ENCODE results near the gene TMC6.
"Not testable (repeated sequence)": the region's sequence is repeated elsewhere in the genome, so short reads cannot be mapped to it uniquely, and the experiment has no call there.

TMC6 gene

DNA sequence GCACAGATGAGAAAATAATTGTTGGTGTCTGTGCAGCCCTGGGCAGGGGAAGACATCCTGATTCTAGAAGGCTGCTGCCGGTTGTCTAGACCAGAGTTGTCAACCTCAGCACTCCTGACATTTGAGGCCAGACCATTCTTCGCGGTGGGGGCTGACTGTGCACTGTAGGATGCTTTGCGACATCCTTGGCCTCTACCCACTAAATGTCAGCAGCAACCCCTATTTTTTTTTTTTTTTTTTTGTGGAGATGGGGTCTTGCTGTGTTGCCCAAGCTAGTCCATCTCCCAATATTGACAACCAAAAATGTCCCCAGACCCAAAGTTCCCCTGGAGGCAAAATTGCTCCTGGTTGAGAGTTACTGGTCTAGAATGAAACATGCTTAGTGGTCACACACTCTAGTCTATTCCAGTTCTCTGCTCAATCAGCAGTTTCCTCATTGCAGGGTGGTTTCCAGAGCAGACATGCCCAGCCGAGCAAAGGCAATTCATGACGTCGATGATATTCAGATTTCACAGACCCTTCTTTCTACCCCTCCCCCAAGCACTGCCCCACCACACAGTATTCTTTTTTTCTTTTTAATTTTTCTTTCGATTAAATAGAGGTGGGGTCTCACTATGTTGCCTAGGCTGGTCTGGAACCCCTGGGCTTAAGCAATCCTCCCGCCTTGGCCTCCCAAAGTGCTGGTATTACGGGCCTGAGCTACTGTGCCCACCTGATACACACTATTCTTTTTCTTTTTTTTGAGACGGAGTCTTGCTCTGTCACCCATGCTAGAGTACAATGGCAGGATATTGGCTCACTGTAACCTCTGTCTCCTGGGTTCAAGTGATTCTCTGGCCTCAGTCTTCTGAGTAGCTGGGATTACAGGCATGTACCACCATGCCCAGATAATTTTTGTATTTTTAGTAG lies 26.6 kb upstream of the TMC6 start:
- no peak for DNase-seq

DNA sequence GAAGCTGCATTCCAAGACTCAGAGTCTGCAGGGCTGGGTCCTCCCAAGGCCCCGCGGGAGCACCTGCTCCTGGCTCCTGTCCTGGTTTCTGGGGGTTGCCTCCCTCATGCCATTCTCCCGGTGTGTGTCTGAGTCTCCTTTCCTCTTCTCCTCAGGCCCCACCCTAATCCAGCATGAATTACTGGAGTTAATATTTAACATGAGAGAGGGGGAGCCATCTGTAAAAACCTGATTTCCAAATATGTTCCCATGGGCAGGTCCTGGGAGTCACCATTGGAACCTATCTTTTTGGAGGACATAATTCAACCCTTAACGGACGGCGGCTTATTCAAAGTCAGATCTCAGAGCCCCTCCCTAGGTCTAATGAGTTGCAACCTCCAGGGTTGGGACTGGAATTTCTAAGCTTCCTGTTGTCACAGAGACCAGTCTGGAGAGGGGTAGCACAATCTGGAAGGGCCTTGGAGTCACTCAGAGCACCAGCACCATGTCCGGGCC lies 23.0 kb upstream of the TMC6 start:
- no peak for DNase-seq

DNA sequence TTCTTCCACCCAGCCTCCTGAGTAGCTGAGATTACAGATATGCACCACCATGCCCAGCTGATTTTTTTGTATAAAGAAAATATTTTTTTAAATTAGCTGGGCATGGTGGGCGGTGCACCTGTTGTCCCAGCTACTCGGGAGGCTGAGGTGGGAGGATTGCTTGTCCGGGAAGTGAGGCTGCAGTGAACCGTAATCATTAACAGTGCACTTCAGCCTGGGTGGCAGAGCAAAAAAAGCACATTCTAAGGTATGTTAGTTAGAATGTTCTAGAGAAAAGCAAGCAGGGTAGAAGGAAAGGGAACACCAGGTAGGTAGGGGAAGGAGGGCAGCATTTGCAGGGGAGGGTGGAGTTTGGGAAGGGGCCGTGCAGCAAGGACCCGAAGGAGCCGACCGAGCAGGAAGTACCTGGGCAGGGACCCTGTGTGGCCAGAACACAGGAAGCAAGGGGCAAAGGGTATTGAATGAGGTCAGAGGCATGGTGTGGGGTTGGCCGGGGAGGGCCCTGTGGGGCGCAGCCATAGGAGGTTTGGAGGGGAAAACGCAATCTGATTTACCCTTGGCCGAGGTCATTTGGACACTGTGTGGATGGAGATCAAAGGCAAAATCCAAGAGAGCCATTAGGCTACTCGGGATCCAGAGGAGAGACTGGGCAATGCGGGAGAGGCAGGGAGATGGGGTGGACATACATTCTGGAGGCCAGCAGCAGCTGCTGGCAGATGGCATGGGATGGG lies 19.9 kb upstream of the TMC6 start:
- DNase-seq, result no peak

DNA sequence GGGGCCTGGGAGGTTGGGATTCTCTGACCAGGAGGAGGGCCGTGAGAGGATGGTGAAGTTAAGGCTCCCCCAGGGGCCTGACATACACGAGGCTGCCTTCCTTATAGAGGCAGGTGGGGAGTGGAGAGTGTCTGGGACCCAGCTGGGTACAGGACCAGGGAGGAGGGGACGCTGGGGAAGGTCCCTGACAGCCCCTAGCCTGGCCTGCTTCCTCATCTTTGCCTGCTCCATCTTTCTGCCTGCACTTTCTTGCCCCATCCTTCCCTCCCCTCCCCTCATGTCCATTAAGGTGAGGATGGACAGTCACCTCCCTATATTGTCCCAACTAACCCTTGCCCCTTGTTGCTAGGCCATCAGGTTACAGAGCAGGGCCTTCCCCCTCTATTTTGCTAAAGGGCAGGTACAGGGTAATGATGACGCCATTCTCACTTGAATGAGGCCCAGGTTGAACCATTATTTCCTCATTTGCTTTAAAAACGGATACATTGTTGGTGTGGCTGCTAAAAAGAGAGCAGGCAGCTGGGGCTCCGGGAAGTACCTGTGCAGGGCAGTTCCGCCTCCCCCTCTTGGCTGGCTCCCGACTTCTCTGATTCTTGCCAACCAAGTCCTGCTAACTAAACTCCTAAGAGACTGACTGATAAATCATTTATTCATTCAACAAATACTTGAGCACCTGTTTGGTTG lies 18.9 kb upstream of the TMC6 start:
- DNase-seq, result no peak

DNA sequence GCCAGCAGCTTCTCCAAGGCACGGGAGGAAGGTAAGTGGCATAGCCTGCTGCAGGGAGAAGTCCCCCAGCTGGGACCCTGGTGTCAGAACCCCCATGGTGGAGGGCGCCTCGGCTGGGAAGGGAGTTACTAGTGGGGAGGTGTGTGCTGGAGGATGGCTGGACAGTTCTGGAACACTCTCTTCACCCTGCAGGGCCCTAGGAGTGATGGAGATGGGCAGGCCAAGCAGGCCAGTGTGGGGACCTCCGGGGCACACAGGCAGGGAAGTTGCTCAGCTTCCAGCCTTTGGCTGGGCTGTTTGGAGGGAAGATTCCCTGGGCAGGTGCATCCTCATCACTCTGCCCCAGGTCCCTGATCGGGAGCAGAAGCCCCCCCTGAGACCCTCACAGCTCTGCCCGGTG lies 18.3 kb upstream of the TMC6 start:
- DNase-seq, result no peak

DNA sequence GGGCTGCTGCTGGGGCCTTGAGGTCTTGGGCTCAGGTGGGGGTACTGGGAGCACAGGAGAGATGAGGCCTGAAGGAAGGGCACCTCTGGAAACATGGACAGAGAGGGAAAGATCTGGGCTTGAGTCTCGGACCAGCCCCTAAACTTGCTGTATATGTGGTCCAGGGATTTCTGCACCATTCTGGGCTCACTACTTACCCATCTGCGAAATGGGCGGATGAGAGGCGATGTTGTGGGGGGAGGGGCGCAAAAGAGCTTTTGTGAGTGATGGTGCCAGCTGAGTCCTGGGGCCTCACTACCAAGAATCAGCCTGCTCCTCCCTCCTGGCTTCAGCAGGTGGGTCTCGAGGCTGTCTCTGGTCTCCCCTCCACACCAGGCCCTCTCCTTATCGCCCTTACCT lies 17.9 kb upstream of the TMC6 start:
- no peak for DNase-seq

DNA sequence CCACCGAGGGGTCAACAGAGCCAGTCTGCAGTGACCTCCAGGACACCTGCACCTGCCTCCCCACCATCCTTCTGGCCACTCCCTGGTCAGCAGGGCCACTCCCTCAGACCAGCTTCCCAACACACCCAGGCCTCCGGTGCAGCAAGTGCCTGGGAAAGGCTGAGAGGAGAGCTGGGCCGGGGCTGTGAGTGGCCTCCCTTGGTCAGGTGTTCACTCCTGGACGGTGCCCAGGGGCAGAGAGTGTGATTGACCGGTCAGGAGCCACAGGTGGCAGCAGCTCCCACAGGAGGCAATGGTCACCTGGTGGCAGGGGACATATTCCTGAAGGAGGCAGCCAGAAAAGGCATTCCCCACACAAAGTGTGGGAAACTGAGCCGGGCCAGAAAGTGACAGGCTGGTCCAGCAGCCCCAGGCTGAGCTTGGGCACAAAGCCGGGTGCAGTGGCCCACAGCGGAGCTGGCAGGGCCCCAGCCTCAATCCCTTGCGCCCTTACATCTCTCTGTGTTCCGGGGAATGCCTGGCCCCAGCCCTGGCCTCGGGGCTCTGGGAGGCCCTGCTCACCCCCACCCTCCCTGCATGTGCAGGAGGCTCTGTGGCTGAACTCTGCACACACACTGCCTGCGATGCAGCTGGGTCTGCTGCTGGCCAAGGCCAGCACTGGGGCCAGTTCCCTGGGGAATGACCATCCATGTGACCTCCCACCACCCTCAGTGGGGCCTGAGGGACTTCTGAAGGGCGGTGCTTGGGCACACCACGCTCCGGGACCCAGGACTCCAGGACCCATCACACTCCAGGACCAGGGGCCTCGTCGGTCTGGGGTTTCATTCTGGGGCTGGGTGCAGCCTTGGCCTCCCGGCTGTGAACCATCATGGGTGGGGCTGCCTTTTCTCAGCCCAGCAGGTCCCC lies 16.4 kb upstream of the TMC6 start:
- DNase-seq, result no peak

DNA sequence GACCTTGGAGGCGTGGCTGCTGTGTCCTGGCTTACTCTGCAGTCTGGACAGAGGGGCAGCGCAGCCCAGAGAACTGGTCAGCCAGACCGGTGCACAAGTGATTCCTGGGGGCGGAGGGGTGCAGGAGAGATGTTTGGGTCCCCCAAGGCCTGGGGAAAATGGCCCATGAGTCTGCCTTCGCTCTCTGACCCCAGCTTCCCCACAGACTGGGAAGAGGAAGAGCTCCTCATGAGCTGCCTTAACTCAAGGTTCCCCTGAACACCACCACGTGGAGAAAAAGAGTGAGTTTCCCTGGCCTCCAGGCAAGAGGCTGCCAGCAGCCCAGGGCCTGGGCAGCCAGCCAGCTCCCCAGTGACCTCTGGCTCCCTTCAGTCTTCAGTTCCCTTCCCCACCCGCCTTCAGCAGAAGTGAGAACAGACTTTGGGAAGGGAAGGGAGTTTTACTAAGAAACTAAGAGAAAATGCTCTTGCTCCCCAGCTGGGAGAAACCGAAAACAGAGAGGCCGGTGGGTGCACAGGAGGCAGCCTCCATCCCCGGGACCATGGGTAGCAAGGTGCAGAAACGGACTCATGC lies 15.7 kb upstream of the TMC6 start:
- no peak for DNase-seq

DNA sequence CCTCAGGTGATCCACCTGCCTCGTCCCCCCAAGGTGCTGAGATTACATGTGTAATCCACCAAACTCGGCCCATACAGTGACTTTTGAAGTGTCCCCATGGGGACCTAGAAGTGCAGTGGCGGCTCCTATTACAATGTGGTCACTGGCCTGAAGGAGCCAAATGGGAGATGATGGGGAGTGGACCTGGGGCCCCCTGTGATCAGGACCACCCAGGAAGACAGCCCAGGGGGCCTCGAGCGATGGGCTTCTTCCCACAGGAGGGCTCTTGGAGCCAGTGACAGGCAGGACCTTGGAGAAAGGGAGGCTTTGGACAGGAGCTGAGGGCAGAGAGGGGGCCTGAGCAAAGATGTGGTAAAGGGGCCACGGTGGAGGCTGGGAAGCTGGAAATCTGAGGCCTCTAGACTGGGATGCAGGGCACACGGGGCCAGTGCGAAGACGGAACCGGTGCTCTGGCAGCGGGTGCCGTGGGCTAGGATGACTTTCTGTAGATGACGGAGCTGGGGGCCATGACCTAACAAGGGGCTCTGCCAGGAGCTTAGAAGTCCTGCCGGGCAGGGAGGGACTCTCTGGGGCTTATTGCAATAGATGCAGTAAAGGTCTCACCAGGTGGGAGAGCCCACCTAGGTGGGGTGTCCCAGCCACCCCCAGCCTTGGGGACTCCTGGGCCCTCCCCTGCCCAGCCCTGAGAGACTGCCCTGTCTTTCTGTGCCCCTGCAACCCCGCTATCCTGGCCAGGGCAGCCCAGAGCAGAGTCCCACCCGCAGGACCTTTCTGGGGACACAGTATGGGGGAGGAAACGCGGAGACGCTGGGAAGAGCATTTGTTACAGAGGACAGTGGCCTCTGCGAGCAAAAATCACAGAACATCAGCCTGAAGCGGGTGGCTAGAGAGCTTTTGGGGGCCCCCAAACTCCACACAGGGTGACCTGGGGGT lies 14.9 kb upstream of the TMC6 start:
- DNase-seq, result no peak

DNA sequence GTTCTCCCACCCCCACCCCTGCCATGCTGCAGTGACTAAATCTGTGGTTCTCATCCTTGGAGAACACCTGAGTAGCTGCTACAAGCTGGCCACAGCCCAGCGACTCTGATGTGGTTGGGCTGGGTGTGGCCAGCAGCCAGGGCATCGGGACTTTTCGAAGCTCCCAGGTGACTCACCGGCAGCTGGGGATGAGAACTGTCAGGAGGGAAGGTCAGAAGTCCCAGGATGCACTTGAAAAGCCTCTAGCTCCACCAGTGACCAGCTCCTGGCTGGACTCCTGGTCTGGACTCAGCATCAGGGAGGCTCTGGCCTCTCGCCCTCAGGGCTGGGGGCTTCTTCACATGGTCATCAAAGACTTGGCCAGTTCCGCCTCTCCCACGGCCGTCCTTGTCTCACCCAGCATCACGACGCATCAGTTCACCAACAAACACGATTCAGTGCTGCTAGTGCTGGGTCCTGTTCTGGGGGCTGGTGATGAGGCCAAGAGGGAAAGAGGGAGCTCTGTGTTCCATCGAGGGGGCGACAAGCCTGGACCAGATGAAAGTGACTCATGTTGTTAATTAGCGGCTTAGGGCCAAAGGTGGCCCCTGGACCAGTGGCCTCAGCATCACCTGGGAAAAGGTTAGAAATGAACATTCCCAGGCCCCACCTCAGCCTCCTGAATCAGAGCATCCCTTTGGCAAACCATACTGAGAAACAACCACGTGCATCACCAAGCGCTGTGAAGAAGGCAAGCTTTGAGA lies 13.7 kb upstream of the TMC6 start:
- DNase-seq, result no peak

DNA sequence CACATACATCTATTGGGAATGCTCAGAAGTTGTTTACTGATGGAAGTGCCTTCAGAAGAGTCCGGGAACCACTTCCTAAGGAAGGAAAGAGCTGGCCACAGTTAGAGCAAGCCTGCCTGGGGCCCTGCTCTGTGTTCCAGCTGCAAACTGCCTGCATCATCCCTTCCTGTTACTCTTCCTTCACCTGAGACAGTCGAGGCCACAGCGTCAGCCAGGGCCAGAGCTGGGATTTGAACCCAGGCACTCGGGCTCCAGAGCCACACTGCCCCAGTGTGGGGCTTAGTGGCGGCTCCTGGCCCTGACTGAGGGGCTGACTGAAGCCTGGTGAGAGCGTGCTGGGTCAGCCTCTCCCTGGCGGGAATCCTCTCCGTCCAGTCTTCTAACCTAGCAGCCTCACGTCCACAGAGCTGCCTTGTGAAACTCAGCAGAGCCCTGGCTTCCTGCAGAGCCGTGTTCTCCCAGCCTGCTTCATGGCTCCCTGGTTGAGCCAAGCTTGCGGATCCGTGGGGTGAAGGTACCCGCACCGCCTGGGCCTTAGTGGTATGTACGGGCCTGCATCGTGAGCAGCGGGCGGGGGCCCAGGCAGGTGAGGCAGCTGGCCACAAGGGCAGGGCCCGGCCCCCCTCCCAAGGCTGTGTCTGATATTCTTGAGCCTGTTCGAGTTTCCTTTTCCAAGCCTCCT lies 13.0 kb upstream of the TMC6 start:
- no peak for DNase-seq

DNA sequence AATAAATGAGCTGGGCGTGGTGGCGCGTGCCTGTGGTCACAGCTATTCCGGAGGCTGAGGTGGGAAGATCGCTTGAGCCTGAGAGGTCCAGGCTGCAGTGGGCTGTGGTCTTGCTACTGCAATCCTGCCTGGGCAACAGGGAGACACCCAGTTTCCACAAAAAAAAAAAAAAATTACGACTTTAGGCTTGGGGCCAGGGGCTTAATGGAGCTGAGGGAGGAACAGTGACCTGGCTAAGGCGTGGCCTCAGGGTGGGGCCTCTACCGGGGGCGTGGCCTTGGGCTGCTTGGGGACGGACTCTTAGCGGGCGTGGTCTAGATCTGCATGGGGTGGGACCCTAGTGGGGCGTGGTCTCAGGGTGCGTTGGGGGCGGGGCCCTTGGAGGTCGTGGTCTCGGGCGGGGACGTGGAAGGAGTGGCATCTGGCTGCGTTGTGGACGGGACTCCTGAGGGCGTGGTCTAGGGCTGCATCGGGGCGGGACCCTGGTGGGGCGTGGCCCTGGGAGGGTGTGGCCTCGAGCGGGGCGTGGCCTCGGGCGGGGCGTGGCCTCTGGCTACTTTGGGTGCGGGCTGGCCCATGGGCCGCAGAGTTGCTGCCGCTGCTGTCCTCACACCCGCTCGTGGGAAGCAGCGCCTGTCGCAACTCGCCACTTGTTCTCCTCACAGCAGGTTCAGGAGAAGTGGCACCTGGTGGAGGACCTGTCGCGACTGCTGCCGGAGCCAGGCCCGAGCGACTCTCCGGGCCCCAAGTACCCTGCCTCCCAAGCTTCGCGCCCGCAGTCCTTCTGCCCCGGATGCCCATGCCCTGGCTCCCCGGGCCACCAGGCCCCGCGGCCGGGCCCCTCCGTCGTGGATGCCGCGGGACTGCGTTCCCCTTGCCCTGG lies 11.9 kb upstream of the TMC6 start:
- peak; percentile 91 for DNase-seq

DNA sequence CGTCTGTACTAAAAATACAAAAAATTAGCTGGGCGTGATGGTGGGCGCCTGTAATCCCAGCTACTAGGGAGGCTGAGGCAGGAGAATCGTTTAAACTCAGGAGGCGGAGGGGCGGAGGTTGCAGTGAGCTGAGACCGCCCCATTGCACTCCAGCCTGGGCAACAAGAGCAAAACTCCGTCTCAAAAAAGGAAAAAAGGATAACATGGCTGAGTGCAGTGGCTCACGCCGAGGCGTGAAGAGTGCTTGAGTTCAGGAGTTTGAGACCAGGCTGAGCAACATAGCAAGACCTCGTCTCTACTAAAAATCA lies 11.3 kb upstream of the TMC6 start:
- not testable (repeated sequence) for DNase-seq

DNA sequence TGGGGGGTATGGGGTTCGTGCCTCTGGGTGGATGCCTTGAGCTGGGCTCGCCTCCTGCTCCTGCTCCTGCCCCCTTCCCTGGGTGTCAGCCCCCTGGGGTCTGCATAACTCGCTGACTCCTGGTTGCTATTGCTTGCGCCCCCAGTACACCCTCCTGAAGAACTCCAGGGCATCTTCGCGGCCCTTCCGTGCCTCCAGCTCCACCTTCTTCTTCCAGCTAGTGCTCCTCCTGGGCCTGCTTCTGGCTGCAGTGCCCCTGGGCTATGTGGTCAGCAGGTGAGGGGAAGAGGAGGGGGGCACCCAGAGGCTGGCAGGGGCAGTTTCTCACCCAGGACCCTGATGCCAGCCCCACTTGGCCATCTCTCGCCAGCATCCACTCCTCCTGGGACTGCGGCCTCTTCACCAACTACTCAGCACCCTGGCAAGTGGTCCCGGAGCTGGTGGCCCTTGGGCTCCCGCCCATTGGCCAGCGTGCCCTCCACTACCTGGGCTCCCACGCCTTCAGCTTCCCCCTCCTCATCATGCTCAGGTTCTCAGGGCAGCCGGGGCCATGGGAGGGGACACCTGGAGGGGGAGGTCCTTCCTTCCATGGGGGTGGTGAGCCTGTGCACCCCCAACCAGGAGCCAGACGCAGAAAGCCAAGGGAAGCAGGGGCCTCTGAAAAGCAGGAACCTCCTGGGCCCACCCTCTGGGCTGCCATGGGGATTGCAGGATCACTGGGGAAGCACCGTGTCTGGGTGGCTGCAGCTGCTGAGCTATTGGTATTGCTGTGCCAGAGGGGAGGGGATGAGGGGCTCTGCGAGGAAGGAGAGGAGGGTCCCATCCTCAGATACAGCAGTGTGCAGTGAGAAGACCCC lies 9.9 kb upstream of the TMC6 start:
- DNase-seq, result no peak

DNA sequence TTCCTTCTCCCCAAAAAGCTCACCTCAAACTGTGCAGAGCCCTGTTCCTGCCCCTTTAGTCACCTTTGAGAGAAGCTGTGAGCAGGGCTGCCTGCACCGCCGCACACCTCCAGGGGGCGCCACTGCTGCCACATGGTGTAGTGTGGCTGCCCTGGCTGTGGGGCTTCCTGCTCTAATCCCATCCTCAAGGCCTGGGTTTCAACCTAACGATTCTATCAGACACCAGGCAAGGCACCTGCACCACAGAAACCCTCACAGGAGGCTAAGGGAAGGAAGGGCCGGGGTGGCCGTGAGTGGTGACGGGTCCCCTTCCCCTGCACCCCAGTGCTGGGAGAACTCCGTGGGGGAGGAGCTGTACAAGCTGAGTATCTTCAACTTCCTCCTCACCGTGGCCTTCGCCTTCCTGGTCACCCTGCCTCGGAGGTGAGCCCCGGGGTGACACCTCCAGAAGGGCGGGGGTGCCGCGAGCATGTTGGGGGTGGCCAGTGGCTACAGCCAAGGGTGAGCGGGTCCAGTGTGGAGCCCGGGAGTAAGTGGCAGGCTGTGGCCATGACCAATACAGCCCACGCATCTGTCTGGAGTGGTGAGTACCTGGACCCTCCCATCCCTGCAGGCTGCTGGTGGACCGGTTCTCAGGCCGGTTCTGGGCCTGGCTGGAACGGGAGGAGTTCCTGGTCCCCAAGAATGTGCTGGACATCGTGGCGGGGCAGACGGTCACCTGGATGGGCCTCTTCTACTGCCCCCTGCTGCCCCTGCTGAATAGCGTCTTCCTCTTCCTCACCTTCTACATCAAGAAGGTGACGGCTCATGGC lies 9.0 kb upstream of the TMC6 start:
- DNase-seq, result peak; percentile 48

DNA sequence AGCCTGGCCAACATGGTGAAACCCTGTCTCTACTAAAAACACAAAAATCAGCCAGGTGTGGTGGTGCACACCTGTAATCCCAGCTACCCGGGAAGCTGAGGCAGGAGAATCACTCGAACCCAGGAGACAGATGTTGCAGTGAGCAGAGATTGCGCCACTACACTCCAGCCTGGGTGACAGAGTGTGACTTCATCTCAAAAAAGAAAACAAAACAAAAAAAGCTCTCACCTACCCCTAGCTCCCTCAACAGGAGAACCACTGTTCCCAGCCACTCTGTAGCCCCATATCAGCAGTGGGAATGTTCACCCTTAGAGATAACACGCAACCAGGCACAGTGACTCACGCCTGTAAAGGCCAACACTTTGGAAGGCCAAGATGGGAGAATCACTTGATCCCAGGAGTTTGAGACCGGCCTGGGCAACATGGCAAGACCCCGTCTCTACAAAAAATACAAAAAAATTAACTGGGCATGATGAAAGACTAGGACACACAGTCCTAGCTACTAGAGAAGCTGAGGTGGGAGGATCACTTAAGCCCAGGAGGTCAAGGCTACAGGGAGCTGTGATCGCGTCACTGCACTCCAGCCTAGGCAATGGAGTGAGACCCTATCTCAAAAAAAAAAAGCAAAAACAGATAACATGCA lies 7.4 kb upstream of the TMC6 start:
- DNase-seq, result no peak
